GM23248 (cell line): ENCODE results near the gene MED17.

Source experiments
- EZH2 ChIP-seq: fragments of 200-600 bp; sonication (generic); IDR thresholded peaks from 2 replicates; pipeline ENCODE4 v1.6.1; 2018; ENCODE audit warnings: antibody characterized with exemption, mild to moderate bottlenecking; ENCODE audit not compliant: insufficient read depth, poor library complexity, severe bottlenecking
- EZH2phosphoT487 ChIP-seq: fragments of 200-600 bp; sonication (generic); IDR thresholded peaks from 2 replicates; pipeline ENCODE4 v1.6.1; 2018; ENCODE audit warnings: antibody characterized with exemption, moderate library complexity, mild to moderate bottlenecking, low read depth; ENCODE audit not compliant: insufficient read depth

- no peak for TF ChIP-seq EZH2
- no peak for TF ChIP-seq EZH2phosphoT487
These were observed 37.0 kb upstream of the MED17 start for GRCh38 chr11:93747122-93747521.
